DMS 273 treated with DMSO at 0.1 percent for 48 hours (cell line): ENCODE measurements around the gene COPG2.

Source experiments
- DNase-seq: peaks from one replicate; lab custom pipeline; 2025; lab: John Stamatoyannopoulos, UW

COPG2 gene

DNA sequence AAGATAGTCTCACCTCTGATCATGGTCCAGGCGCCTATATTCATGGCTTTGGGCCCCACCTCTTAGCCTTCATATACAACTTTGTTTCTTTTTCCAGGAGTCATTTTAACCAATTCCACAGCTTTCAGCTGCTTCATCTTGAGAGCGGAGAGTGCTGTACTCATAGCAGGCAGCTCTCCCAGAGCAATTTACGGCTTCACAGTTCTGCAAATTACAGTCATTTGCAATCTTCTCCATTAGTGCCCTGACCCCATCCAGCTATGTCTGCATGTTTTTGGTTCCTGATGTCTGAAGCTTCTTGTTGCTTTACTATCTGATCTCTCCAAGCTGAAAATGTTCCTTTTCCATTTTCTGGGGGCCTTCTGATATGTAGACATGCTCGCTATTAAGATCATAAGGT, 194.7 kb downstream of the COPG2 start:
- DNase-seq: no peak

DNA sequence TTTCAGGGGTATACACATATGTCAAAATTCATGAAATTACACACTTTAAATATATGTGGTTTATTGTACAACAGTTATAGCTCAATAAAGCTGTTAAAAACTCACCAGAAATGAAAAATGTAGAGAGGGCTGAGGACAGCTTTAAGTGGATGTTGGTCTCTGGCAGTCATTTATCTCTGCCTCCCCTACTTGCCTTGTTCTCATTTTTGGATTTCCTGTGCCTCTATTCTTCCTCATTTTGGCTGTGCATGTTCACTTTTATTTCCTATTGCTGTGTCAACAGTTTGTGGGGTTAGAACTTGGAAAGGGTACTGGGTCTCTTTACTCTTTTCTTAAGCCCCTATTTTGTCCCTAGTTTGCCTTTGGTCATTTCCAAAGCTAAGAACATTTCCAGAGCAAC, 195.3 kb downstream of the COPG2 start:
- no peak for DNase-seq

DNA sequence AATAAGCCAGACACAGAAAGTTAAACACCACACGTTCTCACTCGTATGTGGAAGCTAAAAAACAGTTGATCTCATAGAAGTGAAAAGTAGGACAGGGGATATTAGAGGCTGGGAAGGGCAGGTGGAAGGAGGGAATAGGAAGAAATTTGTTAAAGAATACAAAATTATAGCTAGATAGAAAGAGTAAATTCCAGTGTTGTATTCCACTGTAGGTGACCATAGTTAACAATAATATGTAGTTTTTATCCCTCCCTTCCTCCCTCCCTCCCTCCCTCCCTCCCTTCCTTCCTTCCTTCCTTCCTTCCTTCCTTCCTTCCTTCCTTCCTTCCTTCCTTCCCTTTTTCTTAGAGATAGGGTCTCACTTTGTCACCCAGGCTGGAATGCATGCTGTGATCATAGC, 196.6 kb downstream of the COPG2 start:
- DNase-seq: no peak

DNA sequence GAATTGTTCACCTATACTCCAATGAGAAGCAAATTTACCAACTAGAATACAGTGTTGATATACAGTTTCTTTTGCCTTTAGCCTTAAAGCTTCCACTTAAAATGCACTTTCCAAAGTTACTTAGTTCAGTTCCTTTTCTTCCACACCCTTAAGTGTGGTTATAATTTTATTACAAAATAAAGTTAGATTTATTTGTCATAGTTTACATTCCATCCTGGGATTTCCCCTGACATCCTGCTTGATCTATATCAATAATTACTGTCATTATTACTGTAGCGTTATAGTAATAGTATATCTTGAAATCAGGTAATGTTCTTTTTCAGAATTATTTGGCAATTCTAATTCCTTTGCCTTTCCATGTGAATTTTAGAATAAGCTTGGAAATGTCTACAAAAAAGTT, 199.9 kb downstream of the COPG2 start:
- DNase-seq: no peak

DNA sequence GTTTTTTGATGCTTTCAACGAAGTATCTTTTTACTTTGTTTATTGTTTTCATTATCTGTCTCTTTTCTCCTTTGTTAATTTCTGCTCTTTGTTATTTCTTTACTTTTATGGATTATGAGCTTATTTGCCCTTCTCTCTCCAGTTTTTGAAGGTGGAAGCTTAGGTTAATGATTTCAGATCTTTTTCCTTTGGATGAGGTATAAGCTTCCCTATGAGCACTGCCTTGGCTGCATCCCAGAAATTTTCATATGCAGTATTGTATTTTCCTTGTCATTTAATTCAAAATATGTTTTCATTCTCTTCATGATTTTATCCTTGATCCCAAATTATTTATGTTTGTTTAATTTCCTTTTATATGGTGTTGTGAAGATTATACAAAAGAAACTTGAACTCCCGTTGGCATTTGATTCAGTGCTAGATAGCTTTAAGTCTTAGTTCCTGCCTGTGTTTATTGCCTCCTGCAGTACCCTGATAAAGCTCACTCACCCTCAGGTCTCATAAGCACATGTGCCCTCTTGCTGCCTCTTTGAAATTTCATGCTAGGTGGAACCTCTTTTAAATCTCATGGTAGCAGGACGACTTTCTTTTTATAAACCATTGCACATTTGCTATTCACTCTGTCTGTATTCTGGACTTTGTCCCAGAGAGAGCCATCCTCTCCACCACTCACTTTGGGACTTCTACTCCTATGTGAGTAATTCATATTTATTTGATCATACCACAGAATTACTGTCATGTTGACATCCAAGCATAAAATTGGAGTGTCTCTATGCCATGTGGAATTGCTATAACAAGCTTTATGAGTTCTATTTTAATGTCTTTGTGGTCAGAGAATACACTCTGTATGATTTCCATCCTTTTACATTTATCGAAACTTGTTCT, 204.8 kb downstream of the COPG2 start:
- DNase-seq: no peak

DNA sequence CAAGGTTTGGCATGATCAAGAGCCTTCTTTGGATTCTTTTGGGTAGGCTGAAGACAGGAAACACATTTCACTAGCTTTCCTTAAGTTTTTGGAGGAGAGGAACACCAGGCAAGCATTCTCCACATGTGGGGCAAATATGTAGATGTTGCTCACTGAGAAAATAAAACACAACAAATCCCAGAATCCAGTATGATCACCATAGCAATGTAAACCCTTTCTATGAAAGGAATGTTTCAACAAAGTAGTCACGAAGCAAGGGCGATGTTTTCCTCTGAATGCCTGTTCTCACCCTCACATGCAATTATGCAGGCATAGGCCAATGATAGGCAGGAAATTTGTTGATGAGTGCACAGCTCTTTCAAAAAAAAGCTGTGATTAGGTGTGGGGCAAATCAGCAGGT, 207.3 kb downstream of the COPG2 start:
- no peak for DNase-seq

DNA sequence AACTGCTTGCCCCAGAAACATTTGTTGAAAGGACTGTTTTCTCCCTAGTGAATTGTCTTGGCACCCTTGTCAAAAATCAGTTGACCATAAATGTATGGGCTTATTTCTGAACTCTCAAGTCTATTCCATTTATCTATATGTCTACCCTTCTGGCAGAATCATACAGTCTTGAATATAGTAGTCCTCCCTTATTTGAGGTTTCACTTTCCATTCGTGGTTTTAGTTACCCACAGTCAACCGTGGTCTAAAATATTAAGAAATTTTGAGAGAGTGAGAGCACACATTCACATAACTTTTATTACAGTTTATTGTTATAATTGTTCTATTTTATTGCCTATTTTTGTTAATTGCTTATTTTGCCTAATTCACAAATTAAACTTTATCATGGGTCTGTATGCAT, 210.3 kb downstream of the COPG2 start:
- no peak for DNase-seq
